HL-60 (cell line): Measurements from ENCODE around the gene KNOP1.
"Not testable (repeated sequence)": the region's sequence is repeated elsewhere in the genome, so short reads cannot be mapped to it uniquely, and the experiment has no call there.

ENCODE experiments used
- DNase-seq, 2 experiments: peaks; one replicate each; pipeline ENCODE4 v3.0.0-alpha.2; 2010 to 2020; ENCODE audit warnings: low read depth in 1 of 2, low spot score in 1 of 2
- H3K27ac ChIP-seq: fragments of 250-450 bp; sonication (Bioruptor Pico); replicated peaks from 2 replicates; pipeline ENCODE4 v1.5.1; 2020; ENCODE audit warnings: mild to moderate bottlenecking, moderate library complexity
- H3K27me3 ChIP-seq: fragments of 250-450 bp; sonication (Bioruptor Pico); 2 replicates; pipeline ENCODE4 v1.5.1; 2021; ENCODE audit warnings: mild to moderate bottlenecking, moderate library complexity; ENCODE audit not compliant: insufficient read depth, poor library complexity, severe bottlenecking
- H3K4me3 ChIP-seq: replicated peaks from 2 replicates; pipeline ENCODE4 v1.5.1; 2011; ENCODE audit warnings: mild to moderate bottlenecking, control low read depth, low read length; ENCODE audit not compliant: insufficient read depth
- CTCF ChIP-seq: IDR thresholded peaks from one replicate; pipeline ENCODE4 v1.5.1; 2011; ENCODE audit warnings: low read length, control low read depth, inconsistent platforms; ENCODE audit not compliant: insufficient read depth
- GABPA ChIP-seq: IDR thresholded peaks from 2 replicates; pipeline ENCODE4 v1.6.1; 2012; ENCODE audit warnings: low read depth
- POLR2AphosphoS5 ChIP-seq: IDR thresholded peaks from 2 replicates; pipeline ENCODE4 v1.6.1; 2012; ENCODE audit warnings: low read depth
- SPI1 ChIP-seq: IDR thresholded peaks from 2 replicates; pipeline ENCODE4 v1.6.1; 2012; ENCODE audit warnings: low read depth, mild to moderate bottlenecking, borderline replicate concordance
- TF ChIP-seq, protein P1 (sequence below): IDR thresholded peaks from 2 replicates; pipeline ENCODE4 v1.6.1; 2012; ENCODE audit warnings: low read depth; ENCODE audit not compliant: insufficient replicate concordance

The KNOP1 gene

DNA sequence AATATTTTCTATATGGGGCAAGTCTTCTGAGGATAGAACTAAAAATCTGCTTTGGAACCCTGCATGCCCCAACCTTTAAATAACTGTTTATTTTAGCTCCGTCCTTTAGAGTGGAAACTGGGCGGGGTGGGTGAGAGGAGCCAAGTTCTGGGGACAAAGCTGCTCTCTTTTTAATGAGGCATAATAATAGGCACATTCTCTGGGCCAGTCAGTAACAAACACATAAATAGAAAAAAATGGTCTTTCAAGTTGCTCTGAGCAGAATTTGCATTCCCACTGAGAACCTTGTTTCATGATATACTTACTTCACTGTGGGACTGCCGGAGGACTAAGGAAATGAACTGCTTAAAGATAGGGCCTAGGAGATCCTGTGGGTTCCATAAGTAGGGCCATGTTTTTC is 51.5 kb downstream of the KNOP1 start:
- no peaks in the 10 kb centered on the region for H3K27me3 ChIP-seq
- no peak for DNase-seq
- TF ChIP-seq CTCF, result no peak
- TF ChIP-seq POLR2AphosphoS5, result no peak
- TF ChIP-seq, protein P1, sequence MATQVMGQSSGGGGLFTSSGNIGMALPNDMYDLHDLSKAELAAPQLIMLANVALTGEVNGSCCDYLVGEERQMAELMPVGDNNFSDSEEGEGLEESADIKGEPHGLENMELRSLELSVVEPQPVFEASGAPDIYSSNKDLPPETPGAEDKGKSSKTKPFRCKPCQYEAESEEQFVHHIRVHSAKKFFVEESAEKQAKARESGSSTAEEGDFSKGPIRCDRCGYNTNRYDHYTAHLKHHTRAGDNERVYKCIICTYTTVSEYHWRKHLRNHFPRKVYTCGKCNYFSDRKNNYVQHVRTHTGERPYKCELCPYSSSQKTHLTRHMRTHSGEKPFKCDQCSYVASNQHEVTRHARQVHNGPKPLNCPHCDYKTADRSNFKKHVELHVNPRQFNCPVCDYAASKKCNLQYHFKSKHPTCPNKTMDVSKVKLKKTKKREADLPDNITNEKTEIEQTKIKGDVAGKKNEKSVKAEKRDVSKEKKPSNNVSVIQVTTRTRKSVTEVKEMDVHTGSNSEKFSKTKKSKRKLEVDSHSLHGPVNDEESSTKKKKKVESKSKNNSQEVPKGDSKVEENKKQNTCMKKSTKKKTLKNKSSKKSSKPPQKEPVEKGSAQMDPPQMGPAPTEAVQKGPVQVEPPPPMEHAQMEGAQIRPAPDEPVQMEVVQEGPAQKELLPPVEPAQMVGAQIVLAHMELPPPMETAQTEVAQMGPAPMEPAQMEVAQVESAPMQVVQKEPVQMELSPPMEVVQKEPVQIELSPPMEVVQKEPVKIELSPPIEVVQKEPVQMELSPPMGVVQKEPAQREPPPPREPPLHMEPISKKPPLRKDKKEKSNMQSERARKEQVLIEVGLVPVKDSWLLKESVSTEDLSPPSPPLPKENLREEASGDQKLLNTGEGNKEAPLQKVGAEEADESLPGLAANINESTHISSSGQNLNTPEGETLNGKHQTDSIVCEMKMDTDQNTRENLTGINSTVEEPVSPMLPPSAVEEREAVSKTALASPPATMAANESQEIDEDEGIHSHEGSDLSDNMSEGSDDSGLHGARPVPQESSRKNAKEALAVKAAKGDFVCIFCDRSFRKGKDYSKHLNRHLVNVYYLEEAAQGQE, result no peak
- no peak for TF ChIP-seq GABPA
- no peak for TF ChIP-seq SPI1
- H3K4me3 ChIP-seq, result no peak overlapping the region
- no peak overlapping the region for H3K27ac ChIP-seq

DNA sequence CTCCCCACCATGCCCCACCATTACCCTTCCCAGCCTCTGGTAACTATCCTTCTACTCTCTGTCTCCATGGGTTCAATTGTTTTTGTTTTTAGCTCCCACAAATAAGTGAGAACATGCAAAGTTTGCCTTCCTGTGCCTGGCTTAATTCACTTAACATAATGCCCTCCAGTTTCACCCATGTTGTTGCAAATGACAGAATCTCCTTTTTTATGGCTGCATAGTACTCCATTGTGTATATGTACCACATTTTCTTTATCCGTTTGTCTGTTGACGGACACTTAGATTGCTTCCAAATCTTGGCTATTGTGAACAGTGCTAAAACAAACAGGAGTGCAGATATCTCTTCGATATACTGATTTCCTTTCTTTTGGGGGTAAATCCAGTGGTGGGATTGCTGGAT is 52.7 kb downstream of the KNOP1 start:
- not testable (repeated sequence) for H3K27me3 ChIP-seq, H3K27ac ChIP-seq, H3K4me3 ChIP-seq, DNase-seq

DNA sequence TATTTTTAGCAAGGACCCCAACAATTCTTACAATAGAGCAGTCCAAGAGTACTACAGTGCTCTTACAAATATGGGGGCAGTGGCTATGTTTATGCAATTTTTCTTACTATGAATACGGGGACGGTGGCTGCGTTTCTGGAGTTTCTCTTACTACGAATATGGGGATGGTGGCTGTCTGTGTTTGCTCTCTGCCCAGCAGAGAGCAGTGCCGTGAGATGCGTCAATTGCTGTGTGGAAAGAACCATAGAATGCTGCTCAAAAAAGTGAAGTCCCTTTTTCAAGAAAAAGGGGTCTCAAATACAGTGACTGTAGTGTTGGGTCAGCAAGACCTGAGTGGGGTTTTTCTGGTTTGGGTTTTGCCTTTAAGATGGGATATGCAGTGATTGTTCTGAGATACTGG is 53.9 kb downstream of the KNOP1 start:
- H3K27me3 ChIP-seq, result no peaks in the 10 kb centered on the region
- no peak for TF ChIP-seq GABPA
- TF ChIP-seq, protein P1, result no peak
- no peak for TF ChIP-seq SPI1
- no peak for TF ChIP-seq POLR2AphosphoS5
- no peak for TF ChIP-seq CTCF
- H3K4me3 ChIP-seq, result no peak overlapping the region
- no peak overlapping the region for H3K27ac ChIP-seq
- no peak for DNase-seq

DNA sequence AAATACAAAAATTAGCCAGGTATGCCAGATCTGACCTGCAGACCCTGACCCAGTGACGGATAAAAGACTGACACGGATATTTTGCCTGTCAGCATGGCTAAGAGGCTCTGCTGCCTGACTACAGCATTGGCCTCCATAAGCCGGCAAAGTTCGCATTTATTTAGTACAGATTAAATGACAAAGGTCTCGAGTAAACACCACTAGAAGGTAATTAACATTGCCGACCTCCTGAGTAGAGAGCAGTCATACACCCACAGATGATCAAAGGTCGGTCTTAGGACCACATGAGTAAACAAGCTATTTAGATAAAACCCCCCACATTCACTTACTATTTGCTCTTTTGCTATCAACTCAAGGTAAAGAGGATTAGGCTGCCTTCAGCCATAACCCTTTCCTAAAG is 55.7 kb downstream of the KNOP1 start:
- Histone ChIP-seq H3K4me3 (no peak overlapping the region), H3K27ac (no peak overlapping the region), H3K27me3 (no peaks in the 10 kb centered on the region)
- TF ChIP-seq POLR2AphosphoS5 (no peak), GABPA (no peak), SPI1 (no peak), CTCF (no peak)
- TF ChIP-seq, protein P1, result no peak
- no peak for DNase-seq
